ENCODE data around the gene ALDH1L1. TPM values are rescaled to one million over a fixed set of nuclear protein-coding genes. Genes with fewer than 3 reads are reported as not detected.
A peak's percentile ranks its signal among the peaks of the same experiment; 100 is the strongest.
"Not testable (repeated sequence)": the region's sequence is repeated elsewhere in the genome, so short reads cannot be mapped to it uniquely, and the experiment has no call there.

The ALDH1L1 gene
- polyA plus RNA-seq, 1 donor: 44.0 TPM

DNA sequence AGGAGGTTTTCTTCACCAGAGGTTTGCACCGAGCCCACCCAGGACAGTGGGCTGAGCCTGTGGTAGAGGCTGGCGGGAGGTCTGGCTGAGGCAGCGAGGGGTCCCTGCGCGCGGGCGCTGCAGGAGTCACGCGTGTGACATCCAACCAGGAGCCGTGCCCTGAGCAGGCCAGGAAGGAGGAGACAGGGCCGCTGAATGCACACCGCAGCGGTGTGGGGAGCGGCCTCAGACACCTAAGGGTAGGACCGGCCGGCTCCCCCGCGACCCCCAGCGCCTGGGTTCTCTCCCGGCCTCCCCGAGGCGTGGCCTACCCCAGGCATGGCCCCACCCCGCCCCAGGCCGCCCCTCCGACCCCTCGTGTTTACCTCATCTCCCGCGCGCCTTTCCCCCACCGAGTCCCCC is 96.9 kb downstream of the ALDH1L1 start:
- DNase-seq: peak; percentile 38

DNA sequence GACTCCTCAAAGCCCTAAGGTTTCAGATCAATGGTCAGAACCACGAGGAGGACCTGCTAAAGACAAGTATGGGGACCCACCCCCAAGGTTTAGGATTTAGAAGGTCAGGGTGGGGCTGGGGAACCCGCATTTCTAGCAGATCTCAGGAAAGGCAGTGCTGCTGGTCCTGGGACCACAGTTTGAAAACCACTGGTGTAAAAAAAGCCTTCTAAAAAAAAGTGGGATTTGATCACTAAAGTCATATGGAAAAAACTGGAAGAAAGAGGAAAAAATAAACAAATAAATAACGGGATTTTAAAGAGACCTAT is 97.3 kb downstream of the ALDH1L1 start:
- DNase-seq: no peak

DNA sequence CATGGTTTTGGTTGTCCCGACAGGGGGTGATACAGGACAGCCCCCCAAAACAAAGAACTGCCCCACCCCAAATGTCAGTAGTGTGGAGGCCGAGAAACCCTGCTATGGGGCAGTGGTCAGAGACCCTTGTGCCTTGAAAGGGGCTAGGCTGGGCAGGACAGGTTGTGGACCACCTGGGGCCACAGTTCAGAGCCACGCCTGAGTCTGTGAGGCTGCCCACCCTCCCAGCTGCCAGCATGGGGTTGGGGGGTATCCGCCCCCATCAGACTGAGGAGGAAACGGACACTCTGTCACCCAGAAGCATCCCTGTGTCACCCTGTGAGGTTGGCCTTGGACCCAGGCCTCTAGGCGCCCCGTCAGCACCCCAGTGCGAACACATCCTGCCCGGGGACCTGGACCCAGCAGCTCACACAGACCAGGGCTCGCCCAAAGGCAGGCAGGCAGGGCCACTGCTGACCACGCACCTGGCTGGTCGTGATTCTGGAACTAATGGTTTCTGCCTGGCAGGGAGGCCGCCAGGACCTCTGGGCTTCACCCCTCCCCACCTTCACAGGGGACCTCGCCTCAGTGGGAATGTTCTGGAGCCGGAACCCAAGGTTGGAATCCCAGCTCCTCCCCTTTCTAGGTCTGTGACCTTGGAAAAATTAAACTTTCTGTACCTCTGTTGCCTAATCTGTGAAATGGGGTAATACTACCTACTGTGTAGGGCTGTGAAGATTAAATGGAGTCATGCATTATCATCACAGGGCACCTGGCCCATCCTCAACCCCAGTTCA is 97.8 kb downstream of the ALDH1L1 start:
- no peak for DNase-seq

DNA sequence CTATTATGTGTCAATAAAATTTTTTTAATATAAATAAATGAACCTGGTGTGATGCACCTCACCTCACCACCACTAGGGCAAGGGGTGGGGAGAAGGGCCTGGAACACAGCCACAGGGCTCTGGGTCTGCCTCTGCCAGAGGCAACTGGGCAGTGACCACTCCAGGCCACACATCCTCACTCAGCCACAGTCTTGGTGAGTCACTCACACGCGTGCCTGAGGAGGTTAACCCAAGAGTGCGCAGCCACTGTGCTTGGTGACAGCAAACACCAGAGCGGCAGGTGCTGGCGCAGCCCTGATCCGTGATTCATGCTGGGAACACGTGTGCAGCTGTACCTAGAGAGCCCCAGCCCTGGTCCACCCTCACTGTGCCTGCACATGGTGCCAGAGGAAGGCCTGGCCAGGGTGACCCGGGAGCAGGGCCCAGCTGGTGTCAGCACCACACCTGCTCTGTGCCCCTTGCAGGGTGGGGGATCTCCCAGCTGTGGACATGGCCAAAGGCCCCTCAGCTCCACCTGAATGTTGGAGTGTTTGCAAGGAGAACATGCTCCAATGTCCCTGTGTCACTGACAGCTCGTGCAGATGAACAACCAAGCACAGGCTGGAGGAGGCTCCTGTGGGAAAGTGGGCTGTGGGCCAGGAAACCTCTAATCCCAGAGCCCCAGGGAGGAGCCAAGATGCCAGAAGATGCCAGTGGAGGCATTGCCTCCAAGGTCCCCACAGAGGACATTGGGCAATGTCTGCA is 98.6 kb downstream of the ALDH1L1 start:
- DNase-seq: no peak

DNA sequence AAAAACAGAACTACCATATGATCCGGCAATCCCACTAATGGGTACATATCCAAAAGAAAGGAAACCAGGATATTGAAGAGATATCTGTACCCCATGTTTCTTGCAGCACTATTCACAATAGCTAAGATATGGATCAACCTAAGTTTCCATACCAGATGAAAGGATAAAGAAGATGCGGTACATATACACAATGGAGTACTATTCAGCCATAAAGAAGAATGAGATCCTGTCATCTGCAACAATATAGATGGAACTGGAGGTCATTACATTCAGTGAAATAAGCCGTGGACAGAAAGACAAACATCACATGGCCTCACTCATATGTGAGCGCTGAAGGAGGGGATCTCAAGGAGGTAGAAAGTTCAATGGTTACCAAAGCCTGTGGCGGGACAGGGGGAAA is 99.4 kb downstream of the ALDH1L1 start:
- no peak for DNase-seq

DNA sequence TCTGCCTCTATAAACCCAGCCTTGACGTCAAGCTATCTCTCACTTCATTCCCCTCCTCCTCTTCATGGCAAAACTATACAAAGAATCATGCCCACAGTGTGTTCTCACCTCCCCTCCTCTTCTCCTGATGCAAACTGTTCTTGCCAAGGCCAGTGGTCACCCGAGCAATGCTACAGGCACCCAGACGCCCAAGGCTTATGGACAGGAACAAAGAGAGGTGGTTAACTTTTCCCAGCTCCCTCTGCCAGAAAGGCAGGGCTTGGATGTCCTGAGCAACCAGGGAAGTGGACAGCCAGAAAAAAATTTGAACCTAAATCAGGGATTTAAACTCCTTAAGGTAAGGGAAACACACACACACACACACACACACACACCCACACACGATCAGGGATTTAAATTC is 101.5 kb downstream of the ALDH1L1 start:
- DNase-seq: no peak

DNA sequence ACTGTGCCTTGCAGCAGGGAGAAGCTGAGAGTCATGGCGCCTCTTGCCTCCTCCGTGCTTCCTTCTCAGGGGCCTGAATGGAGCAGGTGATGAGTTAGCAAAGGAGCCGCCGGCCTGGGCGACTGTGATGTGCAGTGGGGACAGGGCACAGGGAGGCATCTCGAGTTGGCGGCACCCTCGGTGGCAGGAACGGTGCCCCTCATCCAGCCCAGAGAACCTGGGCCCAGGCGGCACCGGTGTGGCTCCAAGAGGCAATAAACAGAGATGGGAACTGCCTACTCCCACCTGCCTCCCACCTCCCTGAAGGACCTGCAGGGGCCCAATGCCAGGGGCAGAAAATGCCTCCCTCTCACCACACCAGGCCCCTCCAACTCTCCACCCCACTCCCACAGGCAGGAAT is 102.6 kb downstream of the ALDH1L1 start:
- no peak for DNase-seq

DNA sequence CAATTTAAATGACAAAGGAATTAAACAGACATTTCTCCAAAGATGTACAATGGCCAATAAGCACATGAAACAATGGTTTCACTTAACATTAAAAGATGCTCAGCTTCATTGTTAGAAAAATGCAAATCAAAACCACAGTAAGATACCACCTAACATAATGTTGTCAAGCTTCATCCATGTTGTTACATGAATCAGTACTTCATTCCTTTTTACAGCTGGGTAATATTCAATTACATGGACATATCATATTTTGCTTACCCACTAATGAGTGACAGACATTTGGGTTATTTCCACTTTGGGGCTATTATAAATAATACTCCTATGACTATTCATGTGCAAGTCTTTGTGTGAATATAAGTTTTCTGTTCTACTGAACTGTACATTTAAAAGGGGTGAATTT is 104.2 kb downstream of the ALDH1L1 start:
- no peak for DNase-seq

DNA sequence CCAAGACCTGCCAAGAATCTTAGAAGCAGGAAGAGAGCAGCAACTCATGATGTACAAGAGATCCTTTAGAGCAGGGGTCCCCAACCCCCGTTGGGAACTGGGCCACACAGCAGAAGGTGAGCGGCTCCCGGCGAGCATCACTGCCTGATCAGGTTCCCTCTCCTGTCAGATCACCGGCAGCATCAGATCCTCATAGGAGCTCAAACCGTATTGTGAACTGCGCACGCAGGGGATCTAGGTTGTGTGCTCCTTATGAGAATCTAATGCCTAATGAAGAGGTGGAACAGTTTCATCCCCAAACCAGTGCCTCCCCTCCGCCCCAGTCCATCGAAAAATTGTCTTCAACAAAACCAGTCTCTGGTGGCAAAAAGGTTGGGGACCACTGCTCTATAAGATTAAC is 110.2 kb downstream of the ALDH1L1 start:
- DNase-seq: no peak

DNA sequence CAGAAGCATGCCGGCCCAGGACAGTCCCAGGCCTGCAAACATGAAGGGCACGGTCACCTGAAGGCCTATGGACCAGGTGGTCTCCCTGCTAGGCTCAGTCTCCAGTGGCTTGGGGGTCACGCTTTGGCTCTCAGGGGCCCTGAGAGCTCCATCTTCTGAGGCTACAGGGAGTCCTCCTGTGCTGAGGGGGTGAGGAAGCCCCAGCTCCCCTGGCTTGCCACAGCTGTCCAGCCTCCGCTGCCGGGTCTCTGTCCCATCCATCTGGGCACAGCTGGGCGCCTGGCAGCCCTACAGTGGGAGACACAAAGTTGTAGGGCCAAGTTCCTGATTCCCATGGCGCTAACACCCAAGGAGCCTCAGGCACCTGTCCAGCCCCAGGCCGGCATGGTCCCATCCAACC is 112.4 kb downstream of the ALDH1L1 start:
- DNase-seq: no peak

DNA sequence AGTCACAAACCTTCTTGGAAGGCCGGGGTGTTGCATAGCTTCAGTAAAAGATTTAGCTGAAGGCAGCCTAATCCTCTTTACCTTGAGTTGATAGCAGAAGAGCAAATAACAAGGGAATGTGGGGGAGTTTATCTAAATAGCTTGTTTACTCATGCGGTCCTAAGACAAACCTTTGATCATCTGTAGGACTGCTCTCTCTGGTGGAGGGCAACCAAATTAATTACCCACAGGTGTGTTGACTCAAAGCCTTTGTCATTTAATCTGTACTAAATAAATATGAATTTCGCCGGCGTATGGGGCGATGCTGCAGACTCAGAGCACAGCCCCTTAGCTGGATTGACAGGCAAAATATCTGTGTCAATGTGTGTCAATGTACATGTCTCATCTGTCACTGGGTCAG is 113.7 kb downstream of the ALDH1L1 start:
- not testable (repeated sequence) for DNase-seq

DNA sequence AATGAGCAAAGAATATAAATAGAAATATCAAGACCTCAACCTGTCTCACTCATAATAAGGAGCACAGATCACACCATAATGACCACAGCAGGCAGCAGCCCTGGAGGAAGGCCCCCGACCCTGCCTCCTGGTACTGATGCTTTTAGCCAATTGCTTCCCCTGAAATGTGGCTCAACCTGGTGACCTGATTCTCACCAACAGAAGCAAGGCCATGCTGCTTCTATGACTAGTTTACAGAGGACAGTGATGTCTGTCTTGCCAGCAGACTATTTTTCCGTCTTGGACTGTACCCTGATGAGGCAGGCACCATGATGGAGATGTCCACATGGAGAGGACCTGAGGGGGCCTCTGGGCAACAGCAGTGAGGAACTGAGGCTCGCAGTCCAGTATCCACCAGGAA is 114.5 kb downstream of the ALDH1L1 start:
- DNase-seq: no peak

DNA sequence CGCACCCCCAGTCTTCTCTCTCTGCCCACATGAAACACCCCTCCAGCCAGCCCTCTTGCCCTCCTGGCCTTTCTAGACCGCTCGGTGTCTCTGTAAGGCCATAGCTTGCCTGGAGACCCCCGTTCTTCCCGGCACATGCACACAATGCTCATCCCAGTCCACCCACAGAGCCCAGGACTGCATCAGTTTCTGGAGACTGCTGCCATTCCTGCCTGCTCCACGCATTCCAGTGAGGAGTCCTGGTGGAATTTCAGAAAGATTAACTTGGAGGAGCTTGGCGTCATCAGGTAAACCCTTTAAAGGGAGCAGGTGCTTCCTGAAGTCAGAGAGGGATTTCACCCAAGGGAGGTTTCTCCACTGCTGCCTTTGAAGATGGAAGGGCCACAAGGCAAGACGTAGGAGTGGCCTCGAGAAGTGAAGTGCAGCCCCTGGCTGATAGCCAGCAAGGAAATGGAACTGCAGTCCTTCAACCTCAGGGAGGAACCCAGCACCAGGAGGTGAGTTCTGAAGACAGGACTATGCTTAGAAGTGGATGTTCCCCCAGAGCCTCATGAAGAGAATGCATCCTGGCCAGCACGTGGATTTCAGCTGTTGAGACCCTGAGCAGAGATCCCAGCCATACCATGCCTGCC is 115.6 kb downstream of the ALDH1L1 start:
- no peak for DNase-seq

DNA sequence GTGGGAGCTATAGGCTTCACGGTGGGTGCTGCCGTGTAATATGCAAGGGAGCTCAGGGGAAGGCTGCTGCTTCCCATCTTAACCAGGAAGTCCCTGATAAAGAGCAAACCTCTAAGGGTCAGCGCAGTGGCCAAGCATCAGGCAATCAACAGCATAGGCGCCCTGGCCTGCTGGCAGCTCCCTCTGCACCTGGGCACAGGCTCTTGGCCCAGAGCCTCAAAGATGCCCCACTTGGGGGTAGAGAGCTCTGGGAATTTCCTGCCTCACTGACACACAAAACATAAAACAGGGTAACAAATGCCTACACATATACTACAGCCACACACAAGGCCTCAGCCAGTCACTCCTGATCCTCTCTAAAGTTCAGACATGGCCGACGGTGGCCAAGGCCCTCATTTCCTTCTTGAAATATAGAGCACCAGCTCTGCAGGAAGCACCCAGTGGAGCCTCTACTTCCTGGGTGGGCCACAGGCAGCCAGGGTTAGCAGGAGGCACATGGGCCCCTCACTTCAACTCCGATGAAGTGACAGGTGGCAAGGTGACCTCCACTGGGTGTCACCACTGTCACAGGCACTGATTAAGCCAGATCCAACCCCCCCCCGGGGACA is 116.9 kb downstream of the ALDH1L1 start:
- DNase-seq: no peak

DNA sequence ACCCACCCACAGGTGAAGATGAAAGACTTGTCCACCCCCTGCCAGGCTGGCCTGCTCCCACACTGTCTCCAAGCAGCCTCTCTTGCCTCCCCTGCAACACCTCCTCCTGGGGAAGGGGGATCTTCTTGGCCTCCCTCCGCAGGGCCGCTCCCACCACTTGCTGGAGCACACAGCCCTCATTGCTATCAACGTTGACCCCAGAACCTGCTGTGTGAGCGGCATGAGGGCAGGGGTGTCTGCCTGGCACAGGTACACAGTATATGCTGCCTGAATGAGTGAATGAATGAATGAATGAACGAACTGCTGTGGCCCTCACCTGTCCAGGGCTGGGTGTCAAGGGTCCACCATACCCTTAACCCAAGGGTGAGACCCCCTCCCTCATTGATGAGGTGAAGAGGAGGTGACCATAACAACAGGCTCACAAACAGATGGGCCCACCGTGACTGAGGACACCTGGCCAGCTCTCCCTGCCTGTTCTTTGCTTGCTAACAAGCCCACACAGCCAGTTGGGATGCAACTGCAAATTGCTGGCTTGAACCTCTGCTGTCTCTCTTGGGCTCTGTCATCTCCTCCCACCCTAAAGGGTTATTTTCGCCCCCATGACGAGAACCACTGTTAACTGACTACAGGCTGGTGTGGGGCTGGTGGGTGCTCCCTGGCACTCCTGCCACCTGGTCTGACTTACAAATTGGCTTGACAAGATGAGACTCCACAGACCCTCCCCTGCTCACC is 118.9 kb downstream of the ALDH1L1 start:
- no peak for DNase-seq

DNA sequence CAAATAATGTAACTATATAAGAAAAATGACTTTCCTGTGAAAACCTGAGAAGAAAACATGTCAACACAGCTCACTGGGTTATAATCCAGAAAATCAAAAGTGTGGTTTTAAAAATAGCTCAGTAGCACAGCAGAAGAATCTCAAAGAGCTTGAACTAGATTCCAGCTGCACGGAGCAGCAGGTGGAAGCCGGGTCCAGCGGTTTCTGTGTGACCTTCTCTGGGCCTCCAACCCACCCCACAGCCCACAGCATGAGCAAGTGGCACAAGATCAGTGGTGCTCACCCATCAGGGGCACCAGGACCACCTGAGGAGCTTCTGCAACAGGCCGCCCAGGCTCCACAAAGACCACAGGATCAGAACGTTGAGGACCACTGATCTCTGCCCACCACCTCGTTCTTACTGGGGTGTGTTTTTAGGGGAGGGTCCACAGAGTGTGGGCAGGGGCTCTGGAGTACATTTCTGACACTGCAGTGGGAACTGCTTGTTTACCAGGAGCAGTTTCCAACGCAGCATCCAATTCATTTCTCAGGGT is 119.7 kb downstream of the ALDH1L1 start:
- DNase-seq: no peak

DNA sequence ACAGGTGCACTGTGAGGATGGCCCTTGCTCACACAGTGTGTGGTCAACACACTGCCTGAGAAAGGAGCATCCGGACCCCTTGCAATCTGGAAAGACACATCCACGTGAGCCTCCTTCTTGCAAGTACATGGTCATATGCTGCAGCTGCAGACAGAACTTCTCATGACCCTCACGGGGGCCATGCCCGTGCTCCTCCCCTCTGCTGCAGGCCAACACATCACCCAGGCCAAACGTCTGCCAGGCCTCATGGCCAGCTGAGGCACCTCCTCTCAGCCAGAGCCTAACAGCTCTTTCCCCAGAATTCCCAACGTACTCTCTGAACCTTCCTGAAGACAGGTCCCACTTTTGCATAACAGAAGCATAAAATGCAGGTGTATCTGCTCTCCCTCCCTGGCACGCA is 121.7 kb downstream of the ALDH1L1 start:
- no peak for DNase-seq

DNA sequence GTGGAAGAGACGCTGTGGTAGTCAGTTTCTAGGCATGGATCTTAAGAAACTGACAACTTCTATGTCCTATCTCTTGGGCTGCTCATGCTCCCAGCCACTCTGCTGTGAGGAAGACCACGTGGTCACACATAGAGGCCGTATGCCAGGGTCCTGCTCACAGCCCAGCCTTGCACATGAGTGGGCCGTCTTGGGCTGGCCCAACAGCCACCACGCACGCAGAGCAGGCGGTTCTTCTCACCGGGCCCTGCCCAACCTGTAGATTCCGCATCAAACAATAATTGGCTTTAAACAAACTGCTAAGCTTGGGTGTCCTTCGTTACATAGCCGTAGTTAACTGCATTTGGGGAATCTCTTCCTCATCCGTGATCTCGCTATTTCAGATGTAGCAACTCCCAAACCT is 122.5 kb downstream of the ALDH1L1 start:
- DNase-seq: no peak

DNA sequence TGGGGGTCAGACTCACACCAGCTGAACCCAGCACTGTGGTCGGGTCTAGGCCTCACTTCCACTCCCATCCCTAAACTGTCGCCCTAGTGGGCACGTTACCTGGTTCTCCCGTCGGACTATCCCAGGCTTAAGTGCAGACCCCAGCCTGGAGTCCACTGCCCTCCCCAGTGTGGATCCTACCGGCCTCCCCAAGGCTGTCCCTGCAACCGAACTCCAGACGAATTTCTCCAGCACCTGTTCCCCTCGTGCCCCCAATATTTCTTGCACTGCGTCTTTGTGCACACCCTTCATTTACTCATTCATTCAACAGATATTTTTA is 122.9 kb downstream of the ALDH1L1 start:
- no peak for DNase-seq

DNA sequence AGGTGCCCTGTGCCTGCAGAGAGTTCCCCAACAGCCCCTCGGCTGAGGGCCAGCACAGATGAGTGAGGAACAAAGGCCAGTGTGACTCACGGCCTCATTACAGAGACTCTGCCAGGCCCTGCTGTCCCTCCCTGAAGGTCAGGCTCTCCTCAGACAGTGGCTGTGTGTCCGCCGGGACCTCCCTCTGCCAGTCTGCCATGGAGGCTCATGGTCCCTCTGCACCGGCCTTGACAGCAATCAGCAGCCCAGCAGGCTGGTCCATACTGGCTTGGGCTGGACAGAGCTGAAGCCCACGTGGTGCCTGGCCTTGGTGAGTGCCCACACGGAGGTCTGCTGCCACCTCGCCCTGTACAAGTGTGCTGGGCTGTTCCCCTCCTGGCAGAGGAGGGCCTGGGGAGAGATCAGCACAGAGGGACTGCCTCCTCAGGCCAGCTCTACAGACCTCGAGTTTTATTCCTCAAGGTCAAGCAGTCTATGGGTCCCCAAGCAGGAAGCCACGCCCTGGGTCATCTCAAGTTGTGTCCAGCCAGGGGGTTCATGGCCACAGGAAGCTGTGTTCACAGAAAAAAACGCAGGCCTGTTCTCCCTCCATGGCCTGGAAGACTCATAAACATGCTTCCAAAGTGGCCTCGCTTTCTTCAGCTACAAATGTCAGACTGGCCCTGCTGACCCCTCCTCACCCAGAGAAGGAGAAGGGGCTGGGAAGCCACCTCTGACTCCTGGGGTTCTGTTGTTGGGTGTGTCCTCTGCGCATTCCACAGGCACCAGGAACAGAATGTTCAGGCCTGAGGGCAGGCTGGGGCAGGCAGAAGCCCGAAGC is 123.5 kb downstream of the ALDH1L1 start:
- no peak for DNase-seq

DNA sequence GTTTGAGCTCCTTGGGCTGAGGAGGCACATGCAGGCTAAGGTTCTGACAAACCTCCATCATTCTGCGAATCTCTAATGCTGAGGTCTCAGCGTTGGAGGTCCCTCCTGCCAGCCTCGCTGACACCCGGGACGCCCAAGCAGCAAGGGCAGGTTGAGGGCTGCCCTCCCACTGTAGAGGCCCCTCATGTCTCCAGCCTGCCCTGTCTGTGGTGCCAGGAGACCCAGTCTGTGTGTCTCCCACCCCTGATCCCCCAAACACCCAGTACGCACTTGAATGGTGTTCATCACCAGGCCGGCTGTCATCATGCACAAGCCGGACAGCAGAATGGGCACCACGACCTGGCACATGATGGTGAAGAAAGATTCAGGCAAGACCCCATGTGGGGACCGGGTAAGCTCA is 124.3 kb downstream of the ALDH1L1 start:
- no peak for DNase-seq

Data from left kidney (tissue), 2 donors.